GM12874 (cell line): ENCODE data around the gene MIF.

Source experiments
- TF ChIP-seq, protein P1 (sequence below): IDR thresholded peaks from 2 replicates; pipeline ENCODE4 v1.5.1; 2011; ENCODE audit warnings: low read depth, mild to moderate bottlenecking, control low read depth, low read length, moderate library complexity; ENCODE audit not compliant: insufficient read depth

MIF gene

DNA sequence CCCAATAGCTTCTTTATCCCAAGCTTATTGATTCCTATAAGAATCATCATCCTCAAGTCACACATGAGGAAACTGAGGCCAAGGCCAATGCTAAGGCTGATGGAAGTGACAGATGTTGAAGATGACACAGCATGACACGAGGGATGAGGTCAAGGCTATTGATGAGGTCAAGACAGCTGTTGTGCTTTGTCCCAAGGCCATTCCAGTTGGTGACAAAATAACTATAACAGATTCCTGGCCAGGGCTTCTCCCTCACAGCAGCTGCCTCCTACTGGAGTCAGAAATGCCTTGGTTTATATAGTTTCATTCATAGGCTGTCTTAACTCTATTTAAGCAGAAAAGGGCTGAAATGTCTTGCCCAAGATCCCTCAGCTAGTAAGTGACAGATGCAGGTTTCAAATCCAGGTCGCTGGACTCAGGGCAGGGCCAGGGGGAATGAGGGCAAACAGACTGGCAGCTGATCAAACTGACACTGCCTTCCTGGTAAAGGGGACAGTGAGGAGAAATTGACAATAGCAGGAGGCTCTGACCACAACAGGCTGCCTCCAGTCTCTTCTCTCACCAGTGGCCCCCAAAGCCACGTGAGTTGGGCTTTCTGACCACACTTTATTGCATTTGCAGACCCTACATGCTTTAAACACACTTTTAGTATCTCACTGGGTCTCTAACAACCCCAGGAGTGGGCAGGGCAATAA lies 16.5 kb downstream of the MIF start:
- TF ChIP-seq, protein P1, sequence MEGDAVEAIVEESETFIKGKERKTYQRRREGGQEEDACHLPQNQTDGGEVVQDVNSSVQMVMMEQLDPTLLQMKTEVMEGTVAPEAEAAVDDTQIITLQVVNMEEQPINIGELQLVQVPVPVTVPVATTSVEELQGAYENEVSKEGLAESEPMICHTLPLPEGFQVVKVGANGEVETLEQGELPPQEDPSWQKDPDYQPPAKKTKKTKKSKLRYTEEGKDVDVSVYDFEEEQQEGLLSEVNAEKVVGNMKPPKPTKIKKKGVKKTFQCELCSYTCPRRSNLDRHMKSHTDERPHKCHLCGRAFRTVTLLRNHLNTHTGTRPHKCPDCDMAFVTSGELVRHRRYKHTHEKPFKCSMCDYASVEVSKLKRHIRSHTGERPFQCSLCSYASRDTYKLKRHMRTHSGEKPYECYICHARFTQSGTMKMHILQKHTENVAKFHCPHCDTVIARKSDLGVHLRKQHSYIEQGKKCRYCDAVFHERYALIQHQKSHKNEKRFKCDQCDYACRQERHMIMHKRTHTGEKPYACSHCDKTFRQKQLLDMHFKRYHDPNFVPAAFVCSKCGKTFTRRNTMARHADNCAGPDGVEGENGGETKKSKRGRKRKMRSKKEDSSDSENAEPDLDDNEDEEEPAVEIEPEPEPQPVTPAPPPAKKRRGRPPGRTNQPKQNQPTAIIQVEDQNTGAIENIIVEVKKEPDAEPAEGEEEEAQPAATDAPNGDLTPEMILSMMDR = no peak

DNA sequence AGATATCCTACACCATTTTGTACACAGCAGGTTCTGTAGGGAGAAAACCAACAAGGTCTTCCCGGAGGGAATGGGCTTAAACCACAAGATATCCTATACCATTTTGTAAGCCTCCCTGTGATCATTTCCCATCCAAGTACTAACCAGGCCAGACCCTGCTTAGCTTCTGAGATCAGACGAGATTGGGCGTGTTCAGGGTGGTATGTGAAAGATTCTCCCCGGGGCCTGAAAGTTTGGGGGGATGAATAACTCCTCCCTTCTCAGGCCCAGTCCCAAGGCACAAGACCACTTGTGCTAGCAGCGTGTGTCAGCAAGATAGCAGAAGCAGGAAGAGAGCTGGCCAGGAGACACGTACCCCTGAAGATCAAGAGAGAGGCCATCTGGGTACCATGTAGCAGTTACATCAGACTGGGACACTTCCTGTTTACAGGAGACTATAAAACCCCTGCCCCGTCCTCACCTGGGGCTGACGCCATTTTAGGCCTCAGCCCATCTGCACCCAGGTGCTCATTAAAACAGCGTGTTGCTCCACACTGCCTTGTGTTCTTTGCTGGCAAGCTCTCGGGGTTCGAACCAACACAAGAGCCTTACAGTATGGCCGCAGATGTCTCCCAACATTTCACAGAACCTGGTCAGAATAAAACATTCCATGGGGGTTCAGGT lies 17.3 kb downstream of the MIF start:
- TF ChIP-seq, protein P1 = no peak

DNA sequence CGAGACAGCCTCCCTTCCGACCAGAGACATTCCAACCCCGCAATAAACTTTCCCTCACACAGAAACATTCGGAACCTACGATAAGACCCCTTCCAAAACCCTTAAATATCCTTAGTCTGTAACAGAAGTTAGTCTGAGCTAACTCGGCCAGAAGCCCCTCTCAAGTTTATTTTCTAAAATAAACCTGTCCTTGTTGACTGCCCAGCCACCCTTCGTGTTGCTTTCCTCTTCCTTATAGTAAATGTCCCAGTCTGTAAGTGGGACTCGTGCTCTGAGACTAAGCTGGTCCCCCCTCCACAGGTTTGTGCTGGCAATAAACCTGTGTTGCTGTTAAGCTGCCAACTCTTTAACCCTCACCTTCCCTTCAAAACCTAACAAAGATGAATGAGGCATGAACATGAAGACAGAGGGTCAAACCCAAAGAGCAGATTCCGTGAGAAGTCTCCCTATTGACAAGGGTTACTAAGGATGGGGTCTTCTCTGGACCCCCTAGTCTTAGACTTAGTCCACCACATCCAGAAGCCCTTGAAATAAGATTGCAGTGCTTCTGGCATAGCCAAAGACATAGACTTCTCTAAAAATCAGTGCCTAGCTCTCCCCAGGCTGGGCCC lies 18.2 kb downstream of the MIF start:
- TF ChIP-seq, protein P1 = no peak

DNA sequence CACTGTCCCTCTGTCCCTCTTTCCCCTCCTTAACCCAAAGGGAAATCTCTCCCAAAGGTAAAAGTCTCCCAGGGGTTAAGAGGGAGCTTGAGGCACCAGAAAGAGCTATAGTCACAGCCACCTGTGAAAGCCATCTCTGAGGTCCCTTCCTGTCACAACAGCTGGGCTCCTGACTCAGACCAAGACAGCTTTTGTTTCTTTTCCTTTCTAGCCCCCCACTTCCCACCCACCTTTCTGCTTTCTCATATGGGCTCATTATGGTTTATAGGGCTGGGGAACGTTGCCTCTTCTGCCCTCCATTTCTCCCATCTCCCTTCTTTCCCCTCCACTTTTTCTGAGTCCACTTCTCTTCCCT lies 19.1 kb downstream of the MIF start:
- TF ChIP-seq, protein P1 = no peak

DNA sequence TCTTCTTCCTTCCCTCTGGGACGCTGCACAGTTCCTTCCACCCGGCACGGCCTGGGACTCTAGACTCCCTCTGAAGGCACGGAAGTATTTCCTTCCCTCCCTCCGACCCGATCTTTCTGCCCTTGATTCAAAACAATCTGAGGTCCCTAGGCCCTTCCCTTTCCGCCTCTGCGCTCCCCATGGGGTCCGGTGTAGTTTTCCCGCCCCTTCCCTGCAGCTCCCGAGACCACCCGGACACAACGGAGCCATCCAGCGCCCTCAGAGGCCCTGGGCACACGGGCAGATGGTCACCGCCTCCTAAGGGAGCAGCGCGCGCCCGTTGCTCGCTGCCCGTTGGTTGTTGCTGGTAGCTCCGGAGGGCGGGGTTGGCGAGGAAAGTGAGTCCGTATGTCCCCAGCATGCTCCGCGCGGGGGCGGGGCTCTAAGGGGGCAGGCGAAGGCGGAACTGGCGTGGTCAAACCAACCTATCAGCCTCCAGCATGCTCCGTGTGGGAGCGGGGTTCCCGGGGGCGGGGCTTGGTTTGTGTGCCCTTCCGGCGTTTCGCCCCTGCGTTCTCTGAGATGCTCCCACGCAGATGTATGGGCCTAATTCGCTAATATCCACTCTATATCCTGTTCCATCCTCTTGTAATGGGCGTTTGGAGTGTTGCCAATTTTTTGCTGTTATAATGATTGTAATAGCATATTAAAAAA lies 19.6 kb downstream of the MIF start:
- TF ChIP-seq, protein P1 = no peak

DNA sequence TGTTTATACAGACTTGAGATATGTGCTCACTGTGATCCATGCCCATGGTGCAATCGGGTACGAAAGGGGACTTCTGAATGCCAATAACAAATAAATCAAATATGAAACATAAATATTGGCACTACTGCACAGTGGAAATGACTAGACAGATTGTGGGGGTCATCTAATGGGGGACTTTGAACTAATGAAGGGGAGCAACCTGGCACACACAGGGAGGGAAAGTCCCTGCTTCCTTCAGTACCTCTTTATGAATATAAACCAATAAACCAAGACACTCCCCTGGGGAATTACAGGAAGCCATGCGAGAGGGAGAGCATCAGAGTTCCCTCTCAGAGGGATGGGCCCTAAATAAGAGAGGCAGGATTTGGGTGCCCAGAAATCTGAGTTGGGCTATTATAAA lies 21.1 kb downstream of the MIF start:
- TF ChIP-seq, protein P1 = no peak

DNA sequence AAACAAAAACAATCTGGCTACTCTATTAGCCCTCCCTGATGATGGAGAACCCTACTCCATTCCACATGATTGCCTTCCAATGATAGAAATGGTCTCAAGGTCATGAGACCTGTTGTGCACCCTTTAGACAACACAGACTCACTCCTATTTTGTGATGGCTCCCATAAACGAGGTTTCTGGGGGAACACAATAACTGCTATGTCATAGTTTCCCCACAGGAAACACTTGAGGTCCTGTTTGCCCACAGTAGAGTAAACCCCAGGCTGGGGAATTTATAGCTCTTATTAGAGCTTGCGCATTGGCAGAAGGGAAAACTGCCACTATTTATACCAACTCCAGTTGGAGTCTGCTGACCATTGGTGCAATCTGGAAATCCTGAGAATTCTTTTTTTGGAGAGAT lies 28.7 kb downstream of the MIF start:
- TF ChIP-seq, protein P1 = no peak
